ENCODE measurements around the gene CKS1B. TPM values are rescaled to one million over a fixed set of nuclear protein-coding genes. Genes with fewer than 3 reads are reported as not detected.

Gene CKS1B
- polyA plus RNA-seq, 2 of the 4 experiments (the other 2 are of a cell fraction), result 356 to 725 TPM

DNA sequence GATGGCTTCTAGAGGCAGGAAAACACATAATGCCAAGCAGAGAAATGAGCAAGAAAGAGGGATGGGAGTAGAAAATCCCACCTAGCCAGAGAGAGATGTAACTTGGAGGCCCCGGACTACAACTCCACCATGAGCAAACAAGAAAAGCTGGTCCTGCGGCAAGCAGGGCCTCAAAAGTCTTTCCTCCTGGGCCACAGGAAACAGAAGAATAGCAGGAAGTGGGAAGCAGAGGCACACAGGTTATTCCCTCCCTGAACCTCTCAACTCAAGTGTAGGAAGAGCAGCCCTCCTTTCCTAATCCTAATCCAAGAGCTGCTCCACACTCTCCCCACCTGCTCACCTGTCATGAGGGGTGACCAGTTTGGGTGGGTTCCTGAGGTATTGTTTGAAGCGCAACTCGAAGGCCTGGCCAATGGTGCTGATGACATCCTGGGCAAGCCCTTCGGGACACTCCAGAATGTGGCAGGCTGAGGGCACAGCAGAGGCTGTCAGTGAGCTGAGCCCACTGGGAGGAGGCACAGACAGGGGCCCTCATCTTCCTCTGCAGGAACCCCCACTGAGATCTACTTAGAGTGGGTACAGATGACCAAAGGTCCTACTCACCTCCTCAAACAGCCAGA lies 7.0 kb upstream of the CKS1B start:
- TF ChIP-seq POLR2A (IDR thresholded peaks at IDR 0.05; ENCODE audit: low read length), result no peak
- TF ChIP-seq, protein P1, sequence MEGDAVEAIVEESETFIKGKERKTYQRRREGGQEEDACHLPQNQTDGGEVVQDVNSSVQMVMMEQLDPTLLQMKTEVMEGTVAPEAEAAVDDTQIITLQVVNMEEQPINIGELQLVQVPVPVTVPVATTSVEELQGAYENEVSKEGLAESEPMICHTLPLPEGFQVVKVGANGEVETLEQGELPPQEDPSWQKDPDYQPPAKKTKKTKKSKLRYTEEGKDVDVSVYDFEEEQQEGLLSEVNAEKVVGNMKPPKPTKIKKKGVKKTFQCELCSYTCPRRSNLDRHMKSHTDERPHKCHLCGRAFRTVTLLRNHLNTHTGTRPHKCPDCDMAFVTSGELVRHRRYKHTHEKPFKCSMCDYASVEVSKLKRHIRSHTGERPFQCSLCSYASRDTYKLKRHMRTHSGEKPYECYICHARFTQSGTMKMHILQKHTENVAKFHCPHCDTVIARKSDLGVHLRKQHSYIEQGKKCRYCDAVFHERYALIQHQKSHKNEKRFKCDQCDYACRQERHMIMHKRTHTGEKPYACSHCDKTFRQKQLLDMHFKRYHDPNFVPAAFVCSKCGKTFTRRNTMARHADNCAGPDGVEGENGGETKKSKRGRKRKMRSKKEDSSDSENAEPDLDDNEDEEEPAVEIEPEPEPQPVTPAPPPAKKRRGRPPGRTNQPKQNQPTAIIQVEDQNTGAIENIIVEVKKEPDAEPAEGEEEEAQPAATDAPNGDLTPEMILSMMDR (IDR thresholded peaks at IDR 0.05), result no peak
- Histone ChIP-seq H3K9me3 (no peaks in the 10 kb centered on the region), H3K4me3 (no peak overlapping the region), H3K27ac (peak overlapping the region in 1 of 2 experiments; percentile 98; a peak in 4 of 6 replicates), H3K4me1 (peaks cover 48% of the 10 kb centered on the region), H3K4me2 (peak overlapping the region; percentile 99)
- ATAC-seq (no peak), FAIRE-seq (no peak), DNase-seq (ENCODE audit: low read depth in 1 of 2, low spot score in 1 of 2) (no peak)
- ChIA-PET POLR2A (no interaction called here), CTCF (no interaction called here)
- 93% methylated on average over 4 of the region's 5 CpGs for WGBS (ENCODE audit: missing lambda C conversion rate)

DNA sequence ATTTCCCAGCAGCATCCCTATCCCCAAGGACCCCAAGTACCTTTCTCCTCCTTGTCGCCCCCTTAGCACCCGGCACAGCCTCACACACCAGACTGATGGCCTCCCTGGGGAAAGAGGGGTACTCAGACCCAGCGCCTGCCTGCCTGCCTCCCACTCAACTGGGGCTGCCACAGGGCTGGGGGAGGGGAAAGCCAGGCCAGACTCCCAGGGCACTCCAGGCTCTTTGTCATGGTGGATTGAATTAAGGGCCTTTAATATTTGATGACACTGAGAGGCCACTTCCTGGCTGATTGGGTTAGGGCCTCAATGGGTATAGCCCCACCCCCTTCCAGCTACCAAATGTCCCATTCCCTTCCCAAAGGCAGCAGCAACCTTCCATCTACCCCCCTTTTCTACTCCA lies 5.8 kb upstream of the CKS1B start:
- peak overlapping the region; percentile 65 for H3K4me3 ChIP-seq
- POLR2A ChIA-PET, result no interaction called here
- FAIRE-seq, result no peak
- 100% methylated on average over 1 of the region's 3 CpGs for WGBS (ENCODE audit: missing lambda C conversion rate)
- H3K27ac ChIP-seq, result peak overlapping the region; percentile 98 to 100
- ATAC-seq, result no peak
- peaks cover 41% of the 10 kb centered on the region for H3K4me1 ChIP-seq
- TF ChIP-seq CHD4 (IDR thresholded peaks at IDR 0.05; ENCODE audit: borderline replicate concordance) (no peak), HOXB5 (CRISPR knock-in tag; IDR thresholded peaks at IDR 0.05) (no peak), MAZ (IDR thresholded peaks at IDR 0.05; ENCODE audit: borderline replicate concordance, low read depth, low read length) (no peak)
- TF ChIP-seq, protein P2, sequence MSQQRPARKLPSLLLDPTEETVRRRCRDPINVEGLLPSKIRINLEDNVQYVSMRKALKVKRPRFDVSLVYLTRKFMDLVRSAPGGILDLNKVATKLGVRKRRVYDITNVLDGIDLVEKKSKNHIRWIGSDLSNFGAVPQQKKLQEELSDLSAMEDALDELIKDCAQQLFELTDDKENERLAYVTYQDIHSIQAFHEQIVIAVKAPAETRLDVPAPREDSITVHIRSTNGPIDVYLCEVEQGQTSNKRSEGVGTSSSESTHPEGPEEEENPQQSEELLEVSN (IDR thresholded peaks at IDR 0.05; ENCODE audit: borderline replicate concordance, low read depth), result no peak
- peak overlapping the region; percentile 99 for H3K4me2 ChIP-seq
- CTCF ChIA-PET, result no interaction called here
- no peaks in the 10 kb centered on the region for H3K9me3 ChIP-seq
- no peak for DNase-seq (ENCODE audit: low read depth in 1 of 2, low spot score in 1 of 2)

DNA sequence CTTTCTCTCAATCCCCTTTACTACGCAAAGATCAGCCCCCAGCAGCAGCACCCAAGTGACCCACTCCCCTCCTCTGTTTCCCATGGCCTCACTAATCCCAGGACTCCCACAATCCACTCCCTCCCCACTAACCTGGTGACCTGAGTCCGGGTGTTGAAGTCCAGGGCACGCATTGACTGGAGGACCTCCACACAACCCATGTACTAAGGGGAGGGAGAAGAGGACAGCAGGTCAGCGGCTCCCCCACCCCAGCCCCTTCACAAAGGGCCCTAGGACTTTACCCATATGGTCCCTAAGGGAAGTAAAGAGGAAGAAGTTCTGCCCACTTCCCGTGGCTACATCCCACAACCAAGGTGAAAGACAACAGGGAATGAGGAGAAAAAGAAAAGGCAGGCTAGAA lies 5.2 kb upstream of the CKS1B start:
- Histone ChIP-seq H3K4me2 (peak overlapping the region; percentile 99), H3K4me3 (peak overlapping the region; percentile 65), H3K4me1 (peaks cover 41% of the 10 kb centered on the region), H3K9me3 (no peaks in the 10 kb centered on the region), H3K27ac (peak overlapping the region; percentile 98 to 100)
- no peak for FAIRE-seq
- no peak for DNase-seq (ENCODE audit: low read depth in 1 of 2, low spot score in 1 of 2)
- no peak for ATAC-seq
- ChIA-PET CTCF (no interaction called here), POLR2A (interaction anchor here (0.9 to 2.2 kb wide), 3 partner anchors 33 to 88 kb away, joined by 3 to 11 read pairs (median 7); partner anchors contain the start of gene PMVK)
- TF ChIP-seq, protein P3, sequence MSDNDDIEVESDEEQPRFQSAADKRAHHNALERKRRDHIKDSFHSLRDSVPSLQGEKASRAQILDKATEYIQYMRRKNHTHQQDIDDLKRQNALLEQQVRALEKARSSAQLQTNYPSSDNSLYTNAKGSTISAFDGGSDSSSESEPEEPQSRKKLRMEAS (IDR thresholded peaks at IDR 0.05), result no peak
- no peak for TF ChIP-seq MAZ (IDR thresholded peaks at IDR 0.05; ENCODE audit: borderline replicate concordance, low read depth, low read length)
- no peak for TF ChIP-seq MAFK (IDR thresholded peaks at IDR 0.05; ENCODE audit: partially characterized antibody)
- WGBS (ENCODE audit: missing lambda C conversion rate), result 27% methylated on average over 4 of the region's 5 CpGs

DNA sequence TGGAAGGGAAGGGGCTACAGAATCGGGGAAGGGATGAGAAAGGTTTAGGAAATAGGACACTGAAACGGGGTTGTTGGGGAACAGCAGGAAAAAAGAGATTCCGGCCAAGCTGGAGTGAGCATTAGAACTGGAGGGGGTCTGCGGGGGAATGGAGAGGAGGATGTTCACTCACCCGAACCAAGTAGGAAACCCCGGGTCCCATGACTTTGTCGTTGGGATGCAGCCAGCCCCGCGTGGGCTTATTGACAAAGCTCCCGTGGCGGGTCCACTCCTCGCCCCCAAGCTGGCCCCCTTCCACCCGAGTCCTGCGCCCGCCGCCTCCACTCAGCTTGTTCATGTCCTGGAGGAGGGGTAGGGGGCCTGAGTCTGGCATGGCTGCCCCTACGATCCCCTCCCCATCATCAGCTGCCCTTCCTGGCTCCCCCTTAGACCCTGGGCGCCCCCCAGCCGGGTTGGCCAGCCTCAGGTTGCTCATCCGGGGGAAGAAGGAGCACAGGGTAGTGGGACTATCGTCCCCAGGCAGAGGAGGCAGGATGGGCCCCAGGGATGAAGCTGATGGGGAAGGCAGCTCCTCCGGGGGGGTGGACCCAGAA lies 4.5 kb upstream of the CKS1B start:
- ATAC-seq, result no peak
- Histone ChIP-seq H3K27ac (peak overlapping the region; percentile 98 to 100), H3K4me2 (peak overlapping the region; percentile 99), H3K4me3 (peak overlapping the region; percentile 65), H3K4me1 (peaks cover 41% of the 10 kb centered on the region), H3K9me3 (no peaks in the 10 kb centered on the region)
- 4% methylated on average over 18 of the region's 22 CpGs for WGBS (ENCODE audit: missing lambda C conversion rate)
- ChIA-PET CTCF (interaction anchor here (0.6 to 1.3 kb wide), 4 partner anchors 93 to 981 kb away, joined by 3 to 4 read pairs (median 3); no protein-coding TSS in a partner anchor), POLR2A (interaction anchor here (0.9 to 6.3 kb wide), 11 partner anchors 8 to 115 kb away, joined by 3 to 91 read pairs (median 7); partner anchors contain the start of genes FLAD1, LENEP, PBXIP1 and PMVK)
- TF ChIP-seq PHF8 (IDR thresholded peaks at IDR 0.05; ENCODE audit: borderline replicate concordance, low read depth) (0 out of 2 replicates have a peak, but pooled peaks have one; percentile 29), POLR2A (IDR thresholded peaks at IDR 0.05; ENCODE audit: low read length) (0 out of 2 replicates have a peak, but pooled peaks have one; percentile 14), JUNB (IDR thresholded peaks at IDR 0.05) (no peak)
- DNase-seq (ENCODE audit: low read depth in 1 of 2, low spot score in 1 of 2), result no peak
- no peak for FAIRE-seq
